GM12878 (cell line): Measurements from ENCODE around the gene RAB3B. TPM values are rescaled to one million over a fixed set of nuclear protein-coding genes. Genes with fewer than 3 reads are reported as not detected.

Experiments used
- ATAC-seq: fragments of 200-7000 bp; cut with Tn5 transposase; 3 replicates; pipeline ENCODE4 v1.9.1; 2020; ENCODE audit warnings: mild to moderate bottlenecking, moderate library complexity
- BruUV-seq: library from RNA; stranded (reverse); fragments of 400-500 nt; replicated peaks from 2 replicates; lab custom pipeline; 2021; lab: Mats Ljungman, UMichigan
- CTCF ChIA-PET: fragments of 300-600 bp; sonication (Branson Sonifier 250); formaldehyde crosslinking; extraction: SDS; loops from one replicate; lab custom pipeline; 2021; ENCODE audit warnings: inconsistent platforms; lab: Yijun Ruan, JAX
- POLR2A ChIA-PET: fragments of 350-600 bp; formaldehyde crosslinking; extraction: SDS; loops from one replicate; lab custom pipeline; 2021; ENCODE audit warnings: inconsistent platforms; lab: Charles Lee
- RAD21 ChIA-PET: fragments of 300-600 bp; sonication (Branson Sonifier 250); formaldehyde crosslinking; loops from one replicate; lab custom pipeline; 2023; ENCODE audit warnings: antibody characterized with exemption; ENCODE audit not compliant: unreplicated experiment; lab: Charles Lee
- SMC1A ChIA-PET: fragments of 300-600 bp; sonication (Branson Sonifier 250); formaldehyde crosslinking; loops from one replicate; lab custom pipeline; 2023; ENCODE audit not compliant: unreplicated experiment, uncharacterized antibody; lab: Charles Lee
- DNase-seq: peaks from one replicate; pipeline ENCODE4 v3.0.0-alpha.2; 2011; ENCODE audit warnings: low read depth, low spot score
- FAIRE-seq: peaks from 3 replicates; lab custom pipeline; 2011; peaks lifted over from hg19 to GRCh38; lab: Jason Lieb, UNC
- H2AFZ ChIP-seq: 2 replicates; pipeline ENCODE4 v1.6.0; 2011; ENCODE audit warnings: low read depth, low read length, control low read depth; ENCODE audit not compliant: control insufficient read depth
- H3K27ac ChIP-seq: 2 replicates; pipeline ENCODE4 v1.5.1; 2011; ENCODE audit warnings: control low read depth; ENCODE audit not compliant: control insufficient read depth, insufficient read depth
- H3K27me3 ChIP-seq, 2 experiments: replicated peaks in 1 of 2; 2 replicates each; pipeline versions ENCODE4 v1.6.0 to v1.6.1; 2011; ENCODE audit warnings: low read length in 1 of 2; ENCODE audit not compliant: control insufficient read depth in 2 of 2, insufficient read depth in 2 of 2
- H3K36me3 ChIP-seq, 2 experiments: 2 replicates each; pipeline ENCODE4 v1.5.1; 2011; ENCODE audit warnings: low read length in 1 of 2; ENCODE audit not compliant: control insufficient read depth in 2 of 2, insufficient read depth in 2 of 2
- H3K4me1 ChIP-seq: 2 replicates; pipeline ENCODE4 v1.6.1; 2011; ENCODE audit warnings: mild to moderate bottlenecking, low read length, moderate library complexity, mixed read lengths; ENCODE audit not compliant: control insufficient read depth, insufficient read depth
- H3K4me2 ChIP-seq: 2 replicates; pipeline ENCODE4 v1.6.0; 2011; ENCODE audit warnings: control low read depth; ENCODE audit not compliant: control insufficient read depth, insufficient read depth
- H3K4me3 ChIP-seq: fragments of 200-600 bp; sonication (generic); 2 replicates; pipeline ENCODE4 v1.5.1; 2016
- H3K79me2 ChIP-seq: 2 replicates; pipeline ENCODE4 v1.6.0; 2011; ENCODE audit warnings: low read length; ENCODE audit not compliant: control insufficient read depth, insufficient read depth
- H3K9ac ChIP-seq: 2 replicates; pipeline ENCODE4 v1.8.0; 2011; ENCODE audit warnings: low read length, control low read depth, mixed read lengths; ENCODE audit not compliant: control insufficient read depth, insufficient read depth
- H3K9me3 ChIP-seq: replicated peaks from 3 replicates; pipeline ENCODE4 v1.5.1; 2011; ENCODE audit warnings: mild to moderate bottlenecking, low read length; ENCODE audit not compliant: control insufficient read depth, insufficient read depth
- H4K20me1 ChIP-seq: 2 replicates; pipeline ENCODE4 v1.6.0; 2011; ENCODE audit not compliant: control insufficient read depth, insufficient read depth
- BCL11A ChIP-seq: IDR thresholded peaks from 2 replicates; pipeline ENCODE4 v1.6.1; 2011; ENCODE audit warnings: low read depth, low read length
- BCL3 ChIP-seq: IDR thresholded peaks from 2 replicates; pipeline ENCODE4 v1.6.1; 2011; ENCODE audit warnings: borderline replicate concordance, low read depth, mild to moderate bottlenecking, moderate library complexity, low read length; ENCODE audit not compliant: insufficient read depth, poor library complexity, severe bottlenecking
- CBFB ChIP-seq: IDR thresholded peaks from 2 replicates; pipeline ENCODE4 v1.6.1; 2016; ENCODE audit warnings: antibody characterized with exemption, low read depth
- E2F8 ChIP-seq: fragments of 450-650 bp; IDR thresholded peaks from 2 replicates; pipeline ENCODE4 v1.6.1; 2018; ENCODE audit warnings: mild to moderate bottlenecking, low read depth, moderate library complexity; ENCODE audit not compliant: partially characterized antibody
- EZH2 ChIP-seq: IDR thresholded peaks from 2 replicates; pipeline ENCODE4 v1.6.1; 2012; ENCODE audit warnings: low read depth, mild to moderate bottlenecking, control low read depth, inconsistent platforms, low read length, borderline replicate concordance; ENCODE audit not compliant: control insufficient read depth
- HDAC2 ChIP-seq: fragments of 200-600 bp; sonication (generic); IDR thresholded peaks from 2 replicates; pipeline ENCODE4 v1.6.1; 2017
- KAT2A ChIP-seq: conservative IDR thresholded peaks from 2 replicates; pipeline ENCODE4 v1.6.1; 2011; ENCODE audit warnings: low read depth, low read length; ENCODE audit not compliant: control insufficient read depth
- MEF2B ChIP-seq: fragments of 450-650 bp; IDR thresholded peaks from 2 replicates; pipeline ENCODE4 v1.6.1; 2018; ENCODE audit warnings: mild to moderate bottlenecking, moderate library complexity; ENCODE audit not compliant: partially characterized antibody, poor library complexity, severe bottlenecking
- MXI1 ChIP-seq: fragments of 150-350 bp; IDR thresholded peaks from 2 replicates; pipeline ENCODE4 v1.6.1; 2011; ENCODE audit warnings: low read depth, mild to moderate bottlenecking, inconsistent platforms, low read length, improper control_type of control experiment
- PAX8 ChIP-seq: fragments of 450-650 bp; IDR thresholded peaks from 2 replicates; pipeline ENCODE4 v1.6.1; 2017; ENCODE audit warnings: mild to moderate bottlenecking, moderate library complexity
- RAD21 ChIP-seq: IDR thresholded peaks from 2 replicates; pipeline ENCODE4 v1.6.1; 2011; ENCODE audit warnings: mild to moderate bottlenecking, low read depth, low read length, moderate library complexity; ENCODE audit not compliant: insufficient read depth
- SMAD5 ChIP-seq: IDR thresholded peaks from 2 replicates; pipeline ENCODE4 v1.6.1; 2016; ENCODE audit warnings: antibody characterized with exemption, low read depth
- TAF1 ChIP-seq: IDR thresholded peaks from 2 replicates; pipeline ENCODE4 v1.6.1; 2011; ENCODE audit warnings: mild to moderate bottlenecking, low read depth, low read length, borderline replicate concordance
- TCF3 ChIP-seq: IDR thresholded peaks from 2 replicates; pipeline ENCODE4 v1.6.1; 2012; ENCODE audit warnings: low read depth, mild to moderate bottlenecking, low read length, borderline replicate concordance; ENCODE audit not compliant: insufficient read depth
- ZBED1 ChIP-seq: IDR thresholded peaks from 2 replicates; pipeline ENCODE4 v1.6.1; 2016; ENCODE audit warnings: borderline replicate concordance
- ZBTB4 ChIP-seq: fragments of 450-650 bp; formaldehyde crosslinking; IDR thresholded peaks from 2 replicates; pipeline ENCODE4 v1.4.0; 2022; ENCODE audit warnings: mild to moderate bottlenecking, moderate library complexity
- ZNF217 ChIP-seq: fragments of 450-650 bp; IDR thresholded peaks from 2 replicates; pipeline ENCODE4 v1.6.1; 2017; ENCODE audit warnings: antibody characterized with exemption, mild to moderate bottlenecking
- WGBS: methylation state at CpG from one replicate; pipeline ENCODE4 v1.1.6; 2016; ENCODE audit warnings: low lambda C conversion rate; ENCODE audit not compliant: insufficient replicate concordance, insufficient coverage; ENCODE audit errors: missing lambda C conversion rate; 5-methylcytosine and 5-hydroxymethylcytosine counted together
- in situ Hi-C: fragments of 300-500 bp; cut with MboI; formaldehyde crosslinking; loops from 9 replicates; pipeline ENCODE4 v1.14.3; 2018; ENCODE audit warnings: mixed read lengths
- intact Hi-C: fragments of 100-400 bp; cut with micrococcal nuclease; formaldehyde crosslinking; loops from one replicate; pipeline ENCODE4 v1.14.2; 2022; ENCODE audit not compliant: unreplicated experiment
- polyA plus RNA-seq, 11 experiments: library from polyadenylated mRNA; depleted of rRNA in 4 of 11; unstranded in 6 of 11; stranded (reverse) in 5 of 11; fragments of >200 nt; fragmentation: Nextera tagmentation in 4 of 11; fragmentation: Illumina TruSeq in 1 of 11; extraction: Ambion mirVana in 4 of 11; extraction: Trizol in 1 of 11; gene quantifications; 1 replicate in 1 of 11; 2 replicates in 10 of 11; pipeline versions ENCODE4 v1.2.1 to v1.2.3, GENCODE V29; 2011 to 2016; ENCODE audit warnings: inconsistent platforms in 2 of 11, missing spikeins in 2 of 11, low read depth in 1 of 11
- total RNA-seq, 4 experiments: library from RNA; depleted of rRNA in 3 of 4; stranded (reverse); fragments of >200 nt in 3 of 4; fragmentation: Illumina TruSeq in 1 of 4; extraction: Trizol in 1 of 4; gene quantifications; 2 replicates each; pipeline versions ENCODE4 v1.2.1 to v1.2.3, GENCODE V29; 2013 to 2021

The RAB3B gene
- total and polyA plus RNA-seq, 10 of the 15 experiments (the other 5 are each of a cell fraction or from before 2014, with no cell fraction given) = 0.05 to 0.32 (median 0.24) TPM

GRCh38 chr1:51863384-51863783 lies 127.1 kb downstream of the RAB3B start:
- no peaks in the 10 kb centered on the region for H3K9me3 ChIP-seq
- H2AFZ ChIP-seq = no peak overlapping the region
- no peaks in the 10 kb centered on the region; the same call in 1 of the 2 replicates for H4K20me1 ChIP-seq
- H3K79me2 ChIP-seq = peaks cover 40% of the 10 kb centered on the region
- peak overlapping the region; percentile 22; the same call in 1 of the 2 replicates for H3K4me2 ChIP-seq
- no peaks in the 10 kb centered on the region for H3K27me3 ChIP-seq
- no peak overlapping the region for H3K9ac ChIP-seq
- no peak overlapping the region for H3K4me3 ChIP-seq
- ChIA-PET SMC1A (interaction anchor here (1.0 to 3.7 kb wide), 6 partner anchors 8 to 24 kb away, joined by 3 to 18 read pairs (median 6); partner anchors contain the start of gene NRDC), POLR2A (interaction anchor here (1.0 to 4.0 kb wide), 3 partner anchors 9 to 92 kb away, joined by 3 to 31 read pairs (median 5); partner anchors contain the start of gene NRDC), CTCF (interaction anchor here (0.8 kb wide), 1 partner anchor 16 kb away, joined by 4 read pairs; no protein-coding TSS in a partner anchor), RAD21 (interaction anchor here (0.6 to 1.0 kb wide), 3 partner anchors 13 to 94 kb away, joined by 3 to 6 read pairs (median 4); no protein-coding TSS in a partner anchor)
- DNase-seq (peak; percentile 32), ATAC-seq (peak; percentile 79), FAIRE-seq (peak; percentile 86)
- intact Hi-C loops = no loop called here
- no TSS peak for BruUV-seq
- H3K4me1 ChIP-seq = peaks cover 10% of the 10 kb centered on the region
- WGBS = 50% methylated on average over 2 of the region's 2 CpGs
- peak overlapping the region; percentile 51; the same call in 1 of the 2 replicates for H3K27ac ChIP-seq
- in situ Hi-C loops = no loop called here
- no peaks in the 10 kb centered on the region; a peak in 2 of 4 replicates for H3K36me3 ChIP-seq
- TF ChIP-seq ZNF217 (0 out of 2 replicates have a peak, but pooled peaks have one; percentile 6), MEF2B (peak; percentile 61), TCF3 (no peak), ZBED1 (no peak), BCL3 (no peak), RAD21 (no peak), EZH2 (no peak), HDAC2 (no peak), PAX8 (no peak), TAF1 (no peak), SMAD5 (no peak), ZBTB4 (no peak), KAT2A (no peak), MXI1 (no peak), CBFB (0 out of 2 replicates have a peak, but pooled peaks have one; percentile 20), E2F8 (no peak), BCL11A (peak; percentile 42; the same call in 1 of the 2 replicates)
